GM12891 (cell line): ENCODE data around the gene CYP3A5.
A peak's percentile ranks its signal among the peaks of the same experiment; 100 is the strongest.
"Not testable (repeated sequence)": the region's sequence is repeated elsewhere in the genome, so short reads cannot be mapped to it uniquely, and the experiment has no call there.

Source experiments
- DNase-seq: peaks from one replicate; pipeline ENCODE4 v3.0.0; 2011; ENCODE audit warnings: low spot score; ENCODE audit not compliant: insufficient read length
- FAIRE-seq: peaks from 2 replicates; lab custom pipeline; 2011; peaks lifted over from hg19 to GRCh38; lab: Jason Lieb, UNC
- PAX5 ChIP-seq: IDR thresholded peaks from 2 replicates; pipeline ENCODE4 v1.6.1; 2011; ENCODE audit warnings: low read length, moderate library complexity, mild to moderate bottlenecking; ENCODE audit not compliant: insufficient read depth, severe bottlenecking
- POLR2A ChIP-seq: IDR thresholded peaks from 2 replicates; pipeline ENCODE4 v1.6.1; 2011; ENCODE audit warnings: low read depth, low read length, control low read depth
- POLR2AphosphoS5 ChIP-seq: IDR thresholded peaks from 2 replicates; pipeline ENCODE4 v1.6.1; 2011; ENCODE audit warnings: low read depth, low read length, control low read depth
- POU2F2 ChIP-seq: IDR thresholded peaks from 2 replicates; pipeline ENCODE4 v1.6.1; 2011; ENCODE audit warnings: low read depth, mild to moderate bottlenecking, control low read depth, low read length, moderate library complexity
- SPI1 ChIP-seq: IDR thresholded peaks from 2 replicates; pipeline ENCODE4 v1.6.1; 2011; ENCODE audit warnings: low read depth, low read length, control low read depth
- TAF1 ChIP-seq: IDR thresholded peaks from 2 replicates; pipeline ENCODE4 v1.6.1; 2011; ENCODE audit warnings: low read depth, low read length, control low read depth

CYP3A5 gene

DNA sequence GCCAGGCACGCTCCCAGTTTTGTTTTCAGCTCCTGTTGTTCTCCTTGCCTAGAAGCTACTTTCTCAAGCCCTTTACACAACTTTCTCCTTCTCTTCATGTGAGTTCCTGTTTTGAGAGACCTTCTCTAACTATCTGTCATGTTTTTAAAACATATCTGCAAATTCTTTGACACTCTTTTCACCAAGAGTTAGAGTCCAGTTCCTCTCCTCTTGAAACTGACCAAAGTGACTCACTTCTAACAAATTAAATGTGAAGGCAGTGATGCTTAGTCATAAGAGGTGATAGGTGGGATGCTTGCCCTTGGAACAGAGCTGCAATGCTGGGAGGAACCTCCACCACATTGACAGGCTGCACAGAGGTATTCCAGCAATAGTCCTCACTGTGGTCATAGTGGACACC is 37.8 kb downstream of the CYP3A5 start:
- FAIRE-seq = no peak
- no peak for DNase-seq
- TF ChIP-seq TAF1 = no peak
- no peak for TF ChIP-seq POU2F2
- no peak for TF ChIP-seq POLR2A
- no peak for TF ChIP-seq PAX5
- no peak for TF ChIP-seq SPI1
- no peak for TF ChIP-seq POLR2AphosphoS5

DNA sequence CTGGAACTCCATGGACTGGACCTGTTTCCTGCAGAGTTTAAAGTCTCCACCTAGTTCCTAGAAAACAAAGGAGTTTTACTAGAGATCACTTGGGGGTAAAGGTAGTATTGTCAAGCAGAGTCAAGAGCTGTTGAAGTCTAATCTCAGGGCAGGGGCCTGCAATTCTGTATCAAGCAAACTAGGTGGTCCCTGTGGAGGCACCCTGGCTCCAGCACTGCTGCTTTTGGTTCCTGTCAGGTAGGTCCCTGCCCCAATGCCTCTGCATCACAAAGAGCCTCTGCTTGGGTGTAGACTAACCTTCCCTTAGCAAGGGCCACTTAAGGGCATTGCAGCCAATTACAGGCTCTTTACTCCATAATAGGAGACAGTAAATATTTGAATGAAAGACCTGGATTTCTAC is 40.5 kb downstream of the CYP3A5 start:
- DNase-seq (no peak), FAIRE-seq (no peak)

DNA sequence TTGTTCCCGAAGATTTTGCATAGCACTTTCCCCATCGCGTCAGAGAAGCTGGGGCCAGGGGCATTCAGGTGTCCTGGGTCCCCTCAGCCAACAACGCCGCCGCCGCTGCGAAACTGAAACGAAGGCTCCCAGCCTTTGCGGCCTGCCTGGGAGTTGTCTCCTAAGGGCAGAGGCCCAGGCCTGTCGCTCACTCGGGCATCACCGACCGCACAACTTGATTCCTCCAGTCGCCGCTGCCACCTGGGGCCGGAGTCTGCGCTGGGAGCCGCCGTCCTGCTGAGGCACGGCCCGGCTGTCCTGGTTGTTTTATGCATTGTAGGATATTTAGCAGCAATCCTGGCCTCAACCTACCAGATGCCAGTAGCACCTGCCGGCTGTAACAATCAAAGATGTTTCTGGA is 41.1 kb downstream of the CYP3A5 start:
- TF ChIP-seq POLR2A (no peak), TAF1 (no peak)
- no peak for DNase-seq
- no peak for FAIRE-seq

More for the DNA sequence above, 40.5 kb downstream of the CYP3A5 start:
- TF ChIP-seq TAF1 (no peak), POLR2A (no peak), POU2F2 (no peak), SPI1 (no peak), PAX5 (no peak), POLR2AphosphoS5 (no peak)

DNA sequence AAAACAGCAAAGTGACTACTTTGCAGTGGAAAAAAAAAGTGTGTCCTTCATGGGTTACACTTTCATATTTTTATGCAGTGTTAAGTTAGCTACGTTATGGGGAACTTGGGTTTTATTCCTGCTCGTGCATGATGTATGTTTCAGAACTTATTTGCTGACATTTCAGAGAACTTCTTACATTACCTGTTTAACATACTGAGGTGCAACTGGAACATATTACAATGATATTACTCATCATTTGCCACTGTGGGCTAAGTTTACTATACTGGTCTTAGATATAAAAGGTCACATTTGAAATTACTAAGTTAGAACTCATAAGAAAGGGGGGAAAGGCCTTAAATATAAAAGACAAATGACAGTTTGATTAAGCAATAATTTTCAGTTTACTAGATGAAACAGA is 42.4 kb downstream of the CYP3A5 start:
- FAIRE-seq = peak; percentile 78
- not testable (repeated sequence) for DNase-seq

DNA sequence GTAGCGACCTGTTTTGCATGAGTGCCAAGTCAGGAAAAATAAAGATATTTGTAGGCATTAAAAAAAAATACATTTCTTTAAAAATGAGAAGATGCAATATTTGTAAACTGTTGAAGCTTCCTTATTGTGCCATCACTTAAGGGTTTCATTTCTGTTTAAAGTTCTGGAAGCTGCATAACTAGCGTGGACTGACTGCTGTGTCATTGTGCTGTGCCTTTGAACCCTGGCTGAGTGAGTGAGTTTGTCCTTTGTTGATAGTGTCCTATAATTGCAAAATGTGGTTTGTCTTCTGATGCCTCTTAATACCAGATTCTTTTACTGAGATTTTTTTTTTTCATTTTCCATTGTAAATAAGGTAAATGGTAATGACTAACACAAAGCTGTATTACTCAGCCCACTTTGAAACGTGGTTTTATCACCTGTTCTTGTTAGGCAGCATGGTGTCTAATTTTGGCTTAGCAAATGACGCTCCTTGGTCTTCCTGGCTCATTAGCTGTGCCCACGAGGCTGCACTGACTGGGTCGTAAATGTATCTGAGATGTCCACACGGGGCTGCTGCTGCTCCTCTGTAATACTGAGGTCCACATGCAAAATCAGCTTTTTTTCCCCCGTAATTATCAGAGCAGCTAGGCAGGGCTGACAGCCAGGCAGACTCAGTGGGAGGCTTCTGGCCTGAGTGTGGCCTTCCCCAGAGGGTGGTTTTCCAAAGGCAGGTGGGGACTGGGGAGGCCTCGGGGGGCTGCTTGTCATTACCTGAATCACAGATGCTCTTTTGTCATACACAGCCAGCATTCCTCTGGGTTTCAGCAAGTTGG is 48.3 kb downstream of the CYP3A5 start:
- TF ChIP-seq POLR2A = no peak
- no peak for TF ChIP-seq TAF1
- no peak for TF ChIP-seq POLR2AphosphoS5
- TF ChIP-seq PAX5 = no peak
- TF ChIP-seq POU2F2 = no peak
- TF ChIP-seq SPI1 = no peak
- no peak for FAIRE-seq
- DNase-seq = no peak

DNA sequence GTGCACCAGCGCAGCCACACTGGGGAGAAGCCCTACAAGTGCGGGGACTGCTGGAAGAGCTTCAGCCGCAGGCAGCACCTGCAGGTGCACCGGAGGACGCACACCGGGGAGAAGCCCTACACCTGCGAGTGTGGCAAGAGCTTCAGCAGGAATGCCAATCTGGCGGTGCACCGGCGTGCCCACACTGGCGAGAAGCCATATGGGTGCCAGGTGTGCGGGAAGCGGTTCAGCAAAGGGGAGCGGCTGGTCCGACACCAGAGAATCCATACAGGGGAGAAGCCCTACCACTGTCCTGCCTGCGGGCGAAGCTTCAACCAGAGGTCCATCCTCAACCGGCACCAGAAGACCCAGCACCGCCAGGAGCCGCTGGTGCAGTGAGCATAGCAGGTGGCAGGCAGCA is 50.2 kb downstream of the CYP3A5 start:
- DNase-seq = no peak
- no peak for TF ChIP-seq POU2F2
- TF ChIP-seq SPI1 = no peak
- TF ChIP-seq PAX5 = no peak
- no peak for TF ChIP-seq TAF1
- TF ChIP-seq POLR2A = no peak
- no peak for FAIRE-seq

DNA sequence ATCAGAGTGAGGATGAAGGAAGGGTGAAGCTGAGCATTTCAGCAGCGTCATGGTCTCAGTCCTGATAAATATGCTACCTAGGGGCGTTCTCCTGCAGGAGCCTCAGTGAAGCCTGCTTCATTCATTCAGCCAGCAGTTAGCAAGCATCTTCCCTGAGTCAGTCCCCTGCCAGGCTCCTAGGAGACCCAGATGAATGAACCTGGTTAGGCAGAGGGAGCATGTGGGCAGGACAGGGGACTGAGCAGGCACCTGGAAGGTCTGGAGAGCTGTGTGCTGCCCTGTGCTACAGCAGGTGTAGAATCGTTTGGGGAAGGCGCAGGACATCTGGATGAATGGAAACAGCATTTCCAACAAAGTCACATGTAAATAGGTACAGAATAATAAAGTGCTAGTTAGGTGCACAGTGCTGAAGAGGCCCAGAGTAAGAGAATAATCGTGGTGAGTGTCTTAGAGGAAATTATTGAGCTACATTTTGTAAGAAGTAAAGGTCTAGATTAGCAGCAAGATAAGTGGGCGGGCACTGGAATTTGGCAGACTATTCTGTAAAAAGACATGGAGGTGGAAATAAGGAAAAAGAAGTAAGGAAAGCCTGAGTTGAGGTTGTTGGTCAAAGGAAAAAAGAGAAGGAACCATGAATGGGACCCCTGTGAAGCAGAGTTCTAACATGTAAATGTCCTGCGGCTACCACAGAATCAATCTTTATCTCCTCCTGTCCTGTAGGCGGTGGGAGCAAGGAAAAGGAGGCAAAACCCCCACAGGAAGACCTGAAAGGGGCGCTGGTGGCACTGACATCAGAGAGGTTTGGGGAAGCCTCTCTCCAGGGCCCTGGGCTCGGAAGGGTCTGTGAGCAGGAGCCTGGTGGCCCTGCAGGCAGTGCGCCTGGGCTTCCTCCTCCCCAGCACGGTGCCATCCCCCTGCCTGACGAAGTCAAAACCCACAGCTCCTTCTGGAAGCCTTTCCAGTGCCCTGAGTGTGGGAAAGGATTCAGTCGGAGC is 51.0 kb downstream of the CYP3A5 start:
- TF ChIP-seq POLR2A (no peak), PAX5 (no peak), POLR2AphosphoS5 (no peak), TAF1 (no peak), SPI1 (no peak), POU2F2 (no peak)
- FAIRE-seq (no peak), DNase-seq (no peak)

DNA sequence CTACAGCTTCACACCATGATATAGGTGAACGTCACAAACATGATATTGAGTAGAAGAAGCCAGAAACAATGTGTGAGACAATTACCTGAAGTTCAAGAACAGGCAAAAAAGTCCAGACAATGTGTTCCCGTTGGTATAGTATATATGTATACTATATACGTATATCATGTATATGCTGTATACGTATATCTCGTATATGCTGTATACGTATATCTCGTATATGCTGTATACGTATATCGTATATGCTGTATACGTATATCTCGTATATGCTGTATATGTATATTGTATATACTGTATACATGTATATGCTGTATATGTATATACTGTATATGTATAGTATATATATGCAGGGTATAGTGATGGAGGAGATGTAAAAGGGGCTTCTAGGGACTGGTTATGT is 52.3 kb downstream of the CYP3A5 start:
- TF ChIP-seq POU2F2 = no peak
- no peak for TF ChIP-seq TAF1
- TF ChIP-seq POLR2AphosphoS5 = no peak
- no peak for TF ChIP-seq SPI1
- TF ChIP-seq POLR2A = no peak
- FAIRE-seq = peak; percentile 50
- DNase-seq = no peak

DNA sequence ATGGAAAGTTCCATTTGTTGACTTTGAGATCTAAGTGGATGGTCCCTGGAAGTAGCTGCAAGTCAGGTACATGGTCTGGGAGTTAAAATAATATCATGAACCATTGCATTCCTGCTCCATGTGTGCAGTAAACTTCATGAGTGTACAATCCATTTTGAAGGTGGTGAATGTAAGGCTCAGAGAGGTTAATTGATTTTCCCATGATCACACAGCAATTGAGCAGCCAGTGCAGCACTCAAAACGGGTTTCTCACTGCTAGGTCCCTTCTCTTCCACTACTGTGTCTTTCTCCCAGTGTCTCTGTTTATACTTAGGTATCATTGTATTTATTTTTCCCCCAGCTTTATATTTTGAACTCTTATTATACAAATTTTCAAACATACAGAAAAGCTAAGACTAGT is 53.1 kb downstream of the CYP3A5 start:
- FAIRE-seq (no peak), DNase-seq (no peak)
- TF ChIP-seq PAX5 (no peak), SPI1 (no peak), POU2F2 (no peak), TAF1 (no peak), POLR2AphosphoS5 (no peak), POLR2A (no peak)
